GM19193 (cell line): ENCODE data around the gene ZNF675.

Source experiments
- POLR2A ChIP-seq: IDR thresholded peaks from 4 replicates; pipeline ENCODE4 v1.6.1; 2011; ENCODE audit not compliant: insufficient read depth, insufficient read length; ENCODE audit errors: extremely low read depth

Gene ZNF675

DNA sequence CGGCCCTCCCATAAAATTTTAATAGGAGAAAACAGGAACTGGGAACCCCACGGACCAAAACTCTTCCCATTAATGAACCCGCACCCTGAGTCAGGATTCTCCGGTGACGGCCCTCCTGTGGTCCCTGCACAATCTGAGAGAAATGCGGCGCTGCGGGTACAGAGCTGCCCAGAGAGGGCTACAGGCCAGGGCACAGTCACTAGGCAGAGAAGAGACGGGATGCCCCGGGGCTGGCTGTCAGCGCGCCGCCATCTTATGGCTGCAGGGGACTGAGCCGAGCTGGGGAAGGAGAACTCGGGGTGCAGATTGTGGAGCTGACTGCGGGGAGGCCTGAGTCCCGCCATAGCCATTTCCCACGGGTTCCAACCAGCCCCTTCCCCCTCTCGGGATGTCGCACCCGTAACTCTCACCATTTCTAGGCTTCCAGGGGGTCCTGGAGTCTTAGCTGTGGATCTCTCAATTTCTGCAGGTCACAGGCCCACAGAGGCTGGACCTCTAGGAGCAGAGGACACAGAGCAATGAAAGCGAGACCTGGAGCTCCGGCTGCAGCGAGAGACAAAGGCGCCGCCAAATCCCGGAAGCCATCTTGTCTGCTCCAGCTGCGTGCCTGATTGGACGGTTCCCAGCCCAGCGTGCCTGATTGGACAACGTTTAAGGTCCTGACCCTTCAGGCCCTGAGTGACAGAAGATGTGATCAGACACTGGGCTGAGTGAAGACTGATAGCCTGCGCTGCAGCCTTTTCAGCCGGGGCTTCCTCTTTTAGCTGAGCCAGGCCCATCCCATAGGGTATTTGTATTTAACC, at the start of gene ZNF675:
TSS of gene ZNF675 (minus strand) at position 592 of the 803 bp plus-strand sequence. CDS start at position 413, 179 bp downstream.
- TF ChIP-seq POLR2A, result peak; percentile 80

GRCh38 chr19:23718802-23719201, 31.8 kb upstream of the ZNF675 start:
- no peak for TF ChIP-seq POLR2A

DNA sequence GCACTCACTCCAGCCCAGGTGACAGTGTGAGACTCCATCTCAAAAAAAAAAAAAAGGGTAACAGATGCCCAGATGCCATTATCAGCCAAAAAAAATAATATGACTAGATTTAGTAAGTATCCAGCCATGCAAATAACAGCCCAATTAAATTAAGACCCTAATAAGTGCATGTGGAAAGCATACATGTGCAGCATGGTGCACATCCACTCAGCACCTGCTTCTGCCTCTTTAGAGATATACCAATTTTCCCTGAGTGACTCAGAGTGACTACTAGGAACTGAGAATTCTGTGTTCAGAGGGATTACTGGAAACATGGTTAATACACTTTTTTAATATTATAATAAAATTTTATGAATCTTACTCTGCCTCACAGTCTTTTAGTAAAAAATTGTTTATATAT, 29.8 kb upstream of the ZNF675 start:
- no peak for TF ChIP-seq POLR2A

DNA sequence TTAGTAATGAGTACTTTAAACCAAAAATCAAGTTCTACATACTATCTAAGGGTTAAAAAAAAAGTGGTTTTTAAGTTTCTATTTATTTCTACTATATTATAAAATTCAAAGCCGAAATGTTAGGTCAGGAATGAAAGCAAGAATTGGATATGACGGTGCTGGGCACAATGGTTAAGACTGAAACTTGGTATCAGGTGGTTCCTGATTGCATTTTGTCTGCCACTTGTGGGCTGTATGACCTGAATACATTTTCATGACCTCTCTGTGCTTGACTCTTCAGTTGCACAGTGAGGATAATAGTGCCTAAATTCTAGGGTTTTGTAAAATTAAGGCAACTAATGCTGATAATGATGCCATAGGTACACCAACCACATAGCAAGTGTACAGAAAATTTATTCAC, 22.3 kb upstream of the ZNF675 start:
- TF ChIP-seq POLR2A, result no peak

- TF ChIP-seq POLR2A, result no peak
Observed at GRCh38 chr19:23706657-23707056, 19.6 kb upstream of the ZNF675 start.

DNA sequence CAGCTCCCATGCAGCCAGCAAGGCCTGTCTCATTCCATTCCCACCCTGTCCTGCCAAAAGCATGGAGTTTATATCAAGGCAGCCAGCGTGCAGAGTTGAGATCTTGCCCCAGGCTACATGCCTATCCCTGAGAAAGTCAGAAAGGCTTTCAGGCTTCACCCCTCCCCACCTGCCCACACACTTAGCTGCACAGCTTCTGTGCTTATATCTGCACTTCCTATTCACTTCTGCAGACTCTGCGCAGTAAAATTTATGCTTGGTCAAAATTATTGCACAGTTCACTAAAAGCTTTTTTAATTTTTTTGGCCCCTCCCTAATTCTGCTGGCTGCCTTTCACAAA, 12.5 kb upstream of the ZNF675 start:
- no peak for TF ChIP-seq POLR2A

GRCh38 chr19:23698711-23699520, 11.9 kb upstream of the ZNF675 start:
- no peak for TF ChIP-seq POLR2A

DNA sequence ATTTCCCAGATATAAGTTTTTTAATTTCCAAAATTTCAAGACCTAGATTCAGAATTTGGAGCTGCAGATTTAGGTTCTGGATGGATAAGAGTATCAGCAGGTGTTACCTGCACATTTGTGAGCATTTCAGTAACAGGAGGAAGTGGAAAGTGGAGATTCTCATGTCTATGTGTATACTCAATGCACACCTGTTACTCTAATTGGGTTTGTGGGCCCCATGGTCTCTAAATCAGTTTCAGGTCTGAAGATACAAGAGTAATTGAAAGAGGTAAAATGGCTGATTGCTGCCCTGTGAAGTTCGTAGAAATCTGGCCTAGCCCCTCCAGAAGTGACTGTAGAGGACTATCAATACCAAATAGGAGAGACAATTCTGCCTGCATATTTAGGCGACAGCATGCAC, 13.9 kb downstream of the ZNF675 start:
- no peak for TF ChIP-seq POLR2A

DNA sequence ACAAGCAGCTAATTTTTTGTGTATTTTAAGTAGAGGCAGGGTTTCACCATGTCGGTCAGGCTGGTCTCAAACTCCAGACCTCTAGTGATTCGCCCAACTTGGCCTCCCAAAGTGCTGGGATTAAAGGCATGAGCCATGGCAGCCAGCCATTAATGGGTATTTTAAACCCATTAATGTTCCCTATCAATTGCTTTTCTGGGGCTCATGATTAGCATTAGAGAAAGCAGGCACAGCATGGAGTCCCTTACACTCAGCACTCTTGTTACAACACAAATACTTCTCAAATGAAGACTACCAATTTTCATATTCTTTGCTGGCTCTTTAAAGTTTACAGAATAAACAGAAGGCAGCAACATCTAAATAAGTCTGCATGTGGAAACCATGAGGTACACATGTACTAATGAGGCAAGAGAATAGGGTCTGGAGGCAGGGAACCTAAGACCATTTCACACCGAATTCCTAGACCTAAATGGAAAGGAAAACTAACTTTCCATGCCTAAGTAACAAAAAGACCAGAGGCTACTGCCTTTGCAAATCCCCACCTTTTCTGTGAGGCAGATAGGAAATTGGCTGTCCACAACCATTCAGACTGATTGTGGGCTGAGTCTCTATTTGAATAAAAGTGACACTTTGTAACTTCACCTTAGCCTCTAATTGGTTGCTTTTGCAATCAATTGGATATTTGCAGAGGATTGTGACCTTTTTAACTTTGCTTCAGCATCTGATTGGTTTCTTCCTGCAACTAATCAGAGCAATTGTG, 21.2 kb downstream of the ZNF675 start:
- TF ChIP-seq POLR2A, result no peak
